Tibial nerve (tissue), 4 donors: ENCODE data around the gene IGF1R. TPM values are rescaled to one million over a fixed set of nuclear protein-coding genes. Genes with fewer than 3 reads are reported as not detected.
A peak's percentile ranks its signal among the peaks of the same experiment; 100 is the strongest.

Source experiments
- DNase-seq, 2 donors: peaks; one replicate each; pipeline ENCODE4 v3.0.0-alpha.2; 2019; ENCODE audit warnings: low spot score in 2 of 2
- H3K27ac ChIP-seq, 4 donors: fragments of 200-600 bp; sonication (generic) in 3 of 4; one replicate each; pipeline ENCODE4 v1.5.1; 2017 to 2019; ENCODE audit warnings: mild to moderate bottlenecking in 1 of 4
- H3K27me3 ChIP-seq, 2 donors: fragments of 200-600 bp; sonication (generic) in 1 of 2; one replicate each; pipeline versions ENCODE4 v1.5.1 to v1.6.0; 2017 to 2019
- H3K36me3 ChIP-seq, 3 donors: fragments of 200-600 bp; sonication (generic); one replicate each; pipeline ENCODE4 v1.5.1; 2018 to 2019
- H3K4me1 ChIP-seq, 4 donors: fragments of 200-600 bp; sonication (generic) in 3 of 4; one replicate each; pipeline ENCODE4 v1.5.1; 2017 to 2019
- H3K4me3 ChIP-seq, 4 donors: fragments of 200-600 bp; sonication (generic) in 3 of 4; one replicate each; pipeline ENCODE4 v1.5.1; 2017 to 2019; ENCODE audit warnings: mild to moderate bottlenecking in 1 of 4, moderate library complexity in 1 of 4
- H3K9me3 ChIP-seq, 4 donors: fragments of 200-600 bp; sonication (generic) in 3 of 4; one replicate each; pipeline ENCODE4 v1.5.1; 2017 to 2019
- EP300 ChIP-seq, 2 donors: sonication (generic); formaldehyde crosslinking; IDR thresholded peaks; one replicate each; pipeline ENCODE4 v1.6.1; 2017; ENCODE audit warnings: antibody characterized with exemption in 2 of 2, mild to moderate bottlenecking in 1 of 2
- POLR2A ChIP-seq, 2 donors: fragments of 450-650 bp; IDR thresholded peaks; one replicate each; pipeline ENCODE4 v1.6.1; 2017; ENCODE audit warnings: antibody characterized with exemption in 2 of 2, mild to moderate bottlenecking in 2 of 2, moderate library complexity in 2 of 2
- WGBS, 2 donors: methylation state at CpG; one replicate each; pipeline ENCODE4 v1.1.5; 2018; 5-methylcytosine and 5-hydroxymethylcytosine counted together
- total RNA-seq, 4 donors: library from RNA; depleted of rRNA; stranded (reverse); fragments of >200 nt; gene quantifications; one replicate each; pipeline ENCODE4 v1.1.0, GENCODE V29; 2016
- TF ChIP-seq, protein P1 (sequence below), 5 experiments: fragments of 200-600 bp in 3 of 5; fragments of 450-650 bp in 2 of 5; sonication (generic) in 3 of 5; IDR thresholded peaks; one replicate each; pipeline ENCODE4 v1.5.1; 2016 to 2019; ENCODE audit warnings: antibody characterized with exemption in 5 of 5, mild to moderate bottlenecking in 3 of 5, moderate library complexity in 2 of 5

The IGF1R gene
- total RNA-seq, 4 donors from 2014 or later = 82.5 to 164 (median 111) TPM

DNA sequence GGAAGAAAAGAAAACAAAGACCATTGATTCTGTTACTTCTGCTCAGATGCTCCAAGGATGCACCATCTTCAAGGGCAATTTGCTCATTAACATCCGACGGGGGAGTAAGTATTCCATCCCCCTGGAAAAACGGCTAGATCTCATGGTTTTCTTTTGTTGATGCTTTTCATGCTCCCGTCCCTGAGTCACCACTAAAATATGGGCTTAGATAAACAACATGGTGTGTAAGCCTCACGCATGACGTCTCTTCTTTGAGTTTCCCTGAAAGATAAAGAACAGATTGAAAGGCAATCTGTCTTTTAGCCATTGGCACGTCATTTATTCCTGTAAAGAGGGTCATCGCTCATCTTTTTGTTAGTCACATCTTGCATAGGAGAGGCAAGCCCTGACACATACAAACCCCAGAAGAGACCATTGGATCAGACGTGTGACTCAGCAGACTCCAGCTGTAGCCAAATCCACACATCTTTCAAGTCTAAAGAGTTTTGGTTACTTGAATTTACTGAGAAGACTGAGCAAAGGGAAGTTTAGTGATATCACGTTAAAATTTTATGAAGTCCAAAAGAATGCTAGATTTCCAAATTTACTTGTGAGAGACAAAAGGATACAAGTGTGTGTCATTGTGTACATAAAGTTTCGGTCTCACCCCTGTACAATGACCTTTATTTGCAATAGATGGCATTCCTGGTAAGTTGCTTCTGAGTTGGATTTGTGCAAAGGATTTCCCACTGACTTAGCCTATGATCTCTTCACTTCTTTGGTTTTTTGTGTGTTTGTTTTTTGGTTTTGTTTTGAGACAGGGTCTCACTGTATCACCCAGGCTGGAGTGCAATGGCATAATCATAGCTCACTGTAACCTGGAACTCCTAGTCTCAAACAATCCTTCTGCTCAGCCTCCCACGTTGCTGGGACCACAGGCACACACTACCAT, 248.7 kb downstream of the IGF1R start:
- H3K27ac ChIP-seq = peak overlapping the region in 3 of 4 donors; percentile 1 to 69 (median 53)

GRCh38 chr15:98898122-98898521, 249.8 kb downstream of the IGF1R start:
- Histone ChIP-seq H3K27me3 (no peaks in the 10 kb centered on the region), H3K4me3 (no peak overlapping the region), H3K9me3 (no peaks in the 10 kb centered on the region), H3K36me3 (peaks cover 0 to 20% (median 0%) of the 10 kb centered on the region in 3 donors), H3K27ac (no peak overlapping the region), H3K4me1 (peaks cover 0 to 47% (median 9%) of the 10 kb centered on the region in 4 donors)
- TF ChIP-seq, protein P1, sequence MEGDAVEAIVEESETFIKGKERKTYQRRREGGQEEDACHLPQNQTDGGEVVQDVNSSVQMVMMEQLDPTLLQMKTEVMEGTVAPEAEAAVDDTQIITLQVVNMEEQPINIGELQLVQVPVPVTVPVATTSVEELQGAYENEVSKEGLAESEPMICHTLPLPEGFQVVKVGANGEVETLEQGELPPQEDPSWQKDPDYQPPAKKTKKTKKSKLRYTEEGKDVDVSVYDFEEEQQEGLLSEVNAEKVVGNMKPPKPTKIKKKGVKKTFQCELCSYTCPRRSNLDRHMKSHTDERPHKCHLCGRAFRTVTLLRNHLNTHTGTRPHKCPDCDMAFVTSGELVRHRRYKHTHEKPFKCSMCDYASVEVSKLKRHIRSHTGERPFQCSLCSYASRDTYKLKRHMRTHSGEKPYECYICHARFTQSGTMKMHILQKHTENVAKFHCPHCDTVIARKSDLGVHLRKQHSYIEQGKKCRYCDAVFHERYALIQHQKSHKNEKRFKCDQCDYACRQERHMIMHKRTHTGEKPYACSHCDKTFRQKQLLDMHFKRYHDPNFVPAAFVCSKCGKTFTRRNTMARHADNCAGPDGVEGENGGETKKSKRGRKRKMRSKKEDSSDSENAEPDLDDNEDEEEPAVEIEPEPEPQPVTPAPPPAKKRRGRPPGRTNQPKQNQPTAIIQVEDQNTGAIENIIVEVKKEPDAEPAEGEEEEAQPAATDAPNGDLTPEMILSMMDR (IDR thresholded peaks at IDR 0.05) = no peak
- TF ChIP-seq EP300 (IDR thresholded peaks at IDR 0.05) (no peak), POLR2A (IDR thresholded peaks at IDR 0.05) (no peak)
- DNase-seq = no peak
- WGBS, 2 donors = 73 to 78% methylated on average over 2 of the region's 2 CpGs

More for the DNA sequence above, 248.7 kb downstream of the IGF1R start:
- TF ChIP-seq EP300 (IDR thresholded peaks at IDR 0.05) = peak; percentile 60 to 68
- TF ChIP-seq, protein P1 (IDR thresholded peaks at IDR 0.05) = no peak
- 43% methylated on average over 12 of the region's 12 CpGs for WGBS, 2 donors
- Histone ChIP-seq H3K27me3 (no peaks in the 10 kb centered on the region), H3K9me3 (no peaks in the 10 kb centered on the region), H3K4me3 (no peak overlapping the region), H3K4me1 (peaks cover 0 to 40% (median 9%) of the 10 kb centered on the region in 4 donors), H3K36me3 (peaks cover 0 to 23% (median 0%) of the 10 kb centered on the region in 3 donors)
- DNase-seq = peak in 1 of 2 donors; percentile 25

GRCh38 chr15:98899272-98900021, 251.1 kb downstream of the IGF1R start:
- H3K27me3 ChIP-seq = no peaks in the 10 kb centered on the region
- no peaks in the 10 kb centered on the region for H3K9me3 ChIP-seq
- 85 to 91% methylated on average over 20 of the region's 20 CpGs for WGBS, 2 donors
- no peak overlapping the region for H3K27ac ChIP-seq
- no peak for DNase-seq
- no peak overlapping the region for H3K4me3 ChIP-seq
- no peak for TF ChIP-seq POLR2A (IDR thresholded peaks at IDR 0.05)
- TF ChIP-seq, protein P1 (IDR thresholded peaks at IDR 0.05) = no peak
- TF ChIP-seq EP300 (IDR thresholded peaks at IDR 0.05) = no peak
- H3K36me3 ChIP-seq = peaks cover 0 to 20% (median 0%) of the 10 kb centered on the region in 3 donors
- peaks cover 0 to 56% (median 9%) of the 10 kb centered on the region in 4 donors for H3K4me1 ChIP-seq

GRCh38 chr15:98900356-98900755, 252.0 kb downstream of the IGF1R start:
- Histone ChIP-seq H3K9me3 (no peaks in the 10 kb centered on the region), H3K4me3 (no peak overlapping the region), H3K27ac (no peak overlapping the region), H3K27me3 (no peaks in the 10 kb centered on the region), H3K36me3 (peaks cover 0 to 20% (median 0%) of the 10 kb centered on the region in 3 donors), H3K4me1 (peaks cover 0 to 60% (median 9%) of the 10 kb centered on the region in 4 donors)
- TF ChIP-seq EP300 (IDR thresholded peaks at IDR 0.05) = no peak
- TF ChIP-seq, protein P1 (IDR thresholded peaks at IDR 0.05) = no peak
- DNase-seq = no peak
- 44 to 45% methylated on average over 5 of the region's 5 CpGs for WGBS, 2 donors
